Keratinocyte (primary cell): ENCODE measurements around the gene BHLHE40.

ENCODE experiments used
- CTCF ChIP-seq, 3 experiments: IDR thresholded peaks in 1 of 3; conservative IDR thresholded peaks in 1 of 3; optimal IDR thresholded peaks in 1 of 3; 2 replicates in 2 of 3; 3 replicates in 1 of 3; pipeline versions ENCODE3 to v1.5.1; 2011; ENCODE audit warnings: low read length in 3 of 3, mild to moderate bottlenecking in 3 of 3, moderate library complexity in 2 of 3, control low read depth in 1 of 3, inconsistent platforms in 1 of 3; ENCODE audit not compliant: insufficient read depth in 2 of 3; ENCODE audit errors: extremely low read depth in 1 of 3
- EZH2 ChIP-seq: IDR thresholded peaks from one replicate; pipeline ENCODE4 v1.6.1; 2012; ENCODE audit warnings: inconsistent platforms, mild to moderate bottlenecking, low read length, moderate library complexity

- TF ChIP-seq CTCF (optimal IDR thresholded peaks at IDR 0.05 in 1 of 3, IDR thresholded peaks at IDR 0.05 in 1 of 3, conservative IDR thresholded peaks at IDR 0.05 in 1 of 3; ENCODE audit: extremely low read depth in 1 of 3, insufficient read depth in 2 of 3, low read length in 3 of 3) (no peak), EZH2 (no peak)
Observed at GRCh38 chr3:4954256-4955000, 24.8 kb upstream of the BHLHE40 start.
